SW 1271 (cell line): ENCODE results near the gene DRD3.

ENCODE experiments used
- DNase-seq, 2 experiments: peaks; one replicate each; lab custom pipeline; 2025; lab: John Stamatoyannopoulos, UW

DRD3 gene

GRCh38 chr3:114178770-114179368, at the start of gene DRD3:
Gene DRD3, minus strand, starts transcription at chr3:114179052. Its CDS starts 7,060 bp downstream, at chr3:114171992.
- no peak for DNase-seq

- no peak for DNase-seq
Observed at GRCh38 chr3:114227076-114227475, 48.2 kb upstream of the DRD3 start.

- no peak for DNase-seq
Observed at GRCh38 chr3:114226313-114226712, 47.5 kb upstream of the DRD3 start.

- DNase-seq: no peak
Observed at GRCh38 chr3:114223143-114223542, 44.3 kb upstream of the DRD3 start.

- DNase-seq: no peak
Observed at GRCh38 chr3:114221881-114222264, 43.0 kb upstream of the DRD3 start.

- DNase-seq: no peak
Observed at GRCh38 chr3:114221165-114221880, 42.5 kb upstream of the DRD3 start.

GRCh38 chr3:114219741-114220140, 40.9 kb upstream of the DRD3 start:
- DNase-seq: no peak

- no peak for DNase-seq
Observed at GRCh38 chr3:114218578-114219185, 39.8 kb upstream of the DRD3 start.

- DNase-seq: no peak
Observed at GRCh38 chr3:114218006-114218405, 39.2 kb upstream of the DRD3 start.

GRCh38 chr3:114217266-114217665, 38.4 kb upstream of the DRD3 start:
- no peak for DNase-seq

- no peak for DNase-seq
Observed at GRCh38 chr3:114216186-114216970, 37.5 kb upstream of the DRD3 start.

- DNase-seq: no peak
Observed at GRCh38 chr3:114214542-114215341, 35.9 kb upstream of the DRD3 start.

- no peak for DNase-seq
Observed at GRCh38 chr3:114213627-114214541, 35.0 kb upstream of the DRD3 start.

- DNase-seq: no peak
Observed at GRCh38 chr3:114213292-114213626, 34.4 kb upstream of the DRD3 start.

- no peak for DNase-seq
Observed at GRCh38 chr3:114212646-114213045, 33.8 kb upstream of the DRD3 start.

- DNase-seq: no peak
Observed at GRCh38 chr3:114207768-114208167, 28.9 kb upstream of the DRD3 start.

- no peak for DNase-seq
Observed at GRCh38 chr3:114206342-114206741, 27.5 kb upstream of the DRD3 start.

- no peak for DNase-seq
Observed at GRCh38 chr3:114205541-114205940, 26.7 kb upstream of the DRD3 start.

GRCh38 chr3:114194750-114195149, 15.9 kb upstream of the DRD3 start:
- no peak for DNase-seq

GRCh38 chr3:114192136-114192535, 13.3 kb upstream of the DRD3 start:
- DNase-seq: no peak

GRCh38 chr3:114186501-114186900, 7.6 kb upstream of the DRD3 start:
- DNase-seq: no peak
